Heart left ventricle (tissue), 16 donors: ENCODE results near the gene FYCO1. TPM values are rescaled to one million over a fixed set of nuclear protein-coding genes. Genes with fewer than 3 reads are reported as not detected.

Experiments used
- ATAC-seq, 4 donors: fragments of 200-7000 bp; cut with Tn5 transposase; one replicate each; pipeline ENCODE4 v1.9.1; 2020 to 2022; ENCODE audit warnings: moderate library complexity in 4 of 4, mild to moderate bottlenecking in 3 of 4, moderate number of reproducible peaks in 1 of 4
- DNase-seq, 5 donors: peaks; one replicate each; pipeline ENCODE4 v3.0.0-alpha.2; 2020
- H3K27ac ChIP-seq, 12 donors: fragments of 200-600 bp; sonication (generic) in 4 of 12; one replicate each; pipeline versions ENCODE4 v1.5.0 to v1.8.0; 2016 to 2022; ENCODE audit warnings: mild to moderate bottlenecking in 2 of 12
- H3K27me3 ChIP-seq, 9 donors: fragments of 200-600 bp; sonication (generic) in 2 of 9; one replicate each; pipeline versions ENCODE4 v1.5.1 to v1.8.0; 2016 to 2022; ENCODE audit warnings: mild to moderate bottlenecking in 3 of 9
- H3K36me3 ChIP-seq, 9 donors: fragments of 200-600 bp; sonication (generic) in 2 of 9; one replicate each; pipeline versions ENCODE4 v1.5.0 to v1.8.0; 2018 to 2022; ENCODE audit warnings: mild to moderate bottlenecking in 2 of 9
- H3K4me1 ChIP-seq, 12 donors: fragments of 200-600 bp; sonication (generic) in 4 of 12; one replicate each; pipeline versions ENCODE4 v1.5.0 to v1.8.0; 2016 to 2022; ENCODE audit warnings: mild to moderate bottlenecking in 3 of 12
- H3K4me3 ChIP-seq, 12 donors: fragments of 200-600 bp; sonication (generic) in 4 of 12; one replicate each; pipeline versions ENCODE4 v1.5.0 to v1.8.0; 2017 to 2022; ENCODE audit warnings: mild to moderate bottlenecking in 9 of 12, moderate library complexity in 4 of 12
- H3K9me3 ChIP-seq, 12 donors: fragments of 200-600 bp; sonication (generic) in 4 of 12; one replicate each; pipeline versions ENCODE4 v1.5.0 to v1.8.0; 2016 to 2022; ENCODE audit warnings: mild to moderate bottlenecking in 1 of 12
- CTCF ChIP-seq, 12 donors: fragments of 200-600 bp; sonication (generic) in 4 of 12; IDR thresholded peaks; one replicate each; pipeline versions ENCODE4 v1.5.0 to v1.8.0; 2018 to 2022; ENCODE audit warnings: antibody characterized with exemption in 12 of 12, mild to moderate bottlenecking in 5 of 12
- POLR2A ChIP-seq, 2 donors: fragments of 450-650 bp; IDR thresholded peaks; one replicate each; pipeline ENCODE4 v1.6.1; 2017; ENCODE audit warnings: antibody characterized with exemption in 2 of 2, mild to moderate bottlenecking in 2 of 2, moderate library complexity in 2 of 2
- WGBS, 4 donors: extraction: QIAGEN DNeasy Blood & Tissue Kit in 2 of 4; methylation state at CpG; one replicate each; pipeline versions ENCODE4 v1.1.5 to v1.1.7; 2013 to 2018; 5-methylcytosine and 5-hydroxymethylcytosine counted together
- intact Hi-C, 10 donors: fragments of 100-400 bp; cut with DNase I; formaldehyde crosslinking; loops; one replicate each; pipeline versions ENCODE4 v1.11.1 to v1.14.2; 2022
- polyA plus RNA-seq, 2 donors: library from polyadenylated mRNA; stranded (reverse); fragments of 200-250 nt; gene quantifications; one replicate each; pipeline ENCODE4 v1.2.3, GENCODE V29; 2013
- total RNA-seq, 9 donors: library from RNA; depleted of rRNA in 2 of 9; stranded (reverse); fragments of >200 nt in 2 of 9; fragmentation: NEBNext Ultra II Directional in 3 of 9; extraction: Animal tissue kit (Norgen Biotek cat#: 25700) in 3 of 9; gene quantifications; one replicate each; pipeline versions ENCODE4 v1.1.0 to v1.2.4, GENCODE V29; 2016 to 2023
- donor health status: ischemic (EF 13 %, LVEDD 7.1; RV severe dilation, severe dysfunction).
- donor health status: healthy with polysubstance abuse.
- donor health status: DM: no; HTN: yes; CAD: no.
- donor health status: DM: no; HTN: no; CAD: no.
- donor health status: ischemic (EF 25% LVEDD 6.9; RV normal size, moderate dysfunction).
- donor health status: ischemic (EF 25% LVEDD 5.7; RV mildly dilated, moderate dysfunction).
- donor health status: healthy.
- donor health status: DM: yes; HTN: yes; CAD: no.
- donor health status: ischemic (EF 35%, LVEDD 5.7; RV mildly dilated, moderate dysfunction).
- donor health status: nonischemic (EF 11% LVEDD 7.7; RV severe dilation, severe dysfunction).
- donor health status: DM: yes; HTN: yes; CAD: no.
- donor health status: PGD.
- donor health status: ischemic (EF 29% LVEDD 5.4; RV normal size, mild dysfunction).
- donor health status: nonischemic (EF 23%, LVEDD 6.1; RV moderate dilation, normal function).

The FYCO1 gene
- total and polyA plus RNA-seq, 11 donors, result 18.5 to 195 (median 139) TPM

- WGBS, 4 donors, result 69 to 86% (median 83%) methylated on average over 2 of the region's 2 CpGs
- intact Hi-C loops, result no loop called here
- TF ChIP-seq POLR2A (IDR thresholded peaks at IDR 0.05), result no peak
- TF ChIP-seq CTCF (IDR thresholded peaks at IDR 0.05), result no peak
- Histone ChIP-seq H3K27ac (no peak overlapping the region), H3K9me3 (no peaks in the 10 kb centered on the region), H3K4me3 (no peak overlapping the region), H3K27me3 (no peaks in the 10 kb centered on the region), H3K4me1 (peaks cover 0 to 5% (median 0%) of the 10 kb centered on the region in 12 donors), H3K36me3 (no peaks in the 10 kb centered on the region)
- ATAC-seq (peak in 2 of 4 donors; percentile 39 to 55), DNase-seq (no peak)
Measured at GRCh38 chr3:46017720-46018119, 22.1 kb upstream of the FYCO1 start.

GRCh38 chr3:46013316-46014094, 17.9 kb upstream of the FYCO1 start:
- WGBS, 4 donors, result 72 to 76% (median 74%) methylated on average over 7 of the region's 7 CpGs
- ATAC-seq, result no peak
- H3K9me3 ChIP-seq, result no peaks in the 10 kb centered on the region

GRCh38 chr3:46012246-46012645, 16.6 kb upstream of the FYCO1 start:
- DNase-seq (no peak), ATAC-seq (no peak)
- no peaks in the 10 kb centered on the region for H3K36me3 ChIP-seq
- TF ChIP-seq CTCF (IDR thresholded peaks at IDR 0.05), result no peak
- no peak for TF ChIP-seq POLR2A (IDR thresholded peaks at IDR 0.05)
- no peaks in the 10 kb centered on the region for H3K27me3 ChIP-seq
- H3K4me3 ChIP-seq, result no peak overlapping the region
- 79 to 85% (median 84%) methylated on average over 4 of the region's 4 CpGs for WGBS, 4 donors
- no peaks in the 10 kb centered on the region for H3K9me3 ChIP-seq
- intact Hi-C loops, result no loop called here
- H3K27ac ChIP-seq, result no peak overlapping the region
- H3K4me1 ChIP-seq, result peaks cover 0 to 4% (median 0%) of the 10 kb centered on the region in 12 donors

More at GRCh38 chr3:46013316-46014094, 17.9 kb upstream of the FYCO1 start:
- Histone ChIP-seq H3K27ac (no peak overlapping the region), H3K4me3 (no peak overlapping the region), H3K36me3 (no peaks in the 10 kb centered on the region), H3K27me3 (no peaks in the 10 kb centered on the region), H3K4me1 (peaks cover 0 to 5% (median 0%) of the 10 kb centered on the region in 12 donors)
- no peak for TF ChIP-seq POLR2A (IDR thresholded peaks at IDR 0.05)
- TF ChIP-seq CTCF (IDR thresholded peaks at IDR 0.05), result no peak
- intact Hi-C loops, result no loop called here
- no peak for DNase-seq

GRCh38 chr3:46010519-46011113, 15.0 kb upstream of the FYCO1 start:
- no peak overlapping the region for H3K4me3 ChIP-seq
- TF ChIP-seq POLR2A (IDR thresholded peaks at IDR 0.05), result no peak
- TF ChIP-seq CTCF (IDR thresholded peaks at IDR 0.05), result no peak
- WGBS, 4 donors, result 95 to 98% (median 96%) methylated on average over 2 of the region's 2 CpGs
- H3K27me3 ChIP-seq, result no peaks in the 10 kb centered on the region
- ATAC-seq (no peak), DNase-seq (no peak)
- no peaks in the 10 kb centered on the region for H3K36me3 ChIP-seq
- intact Hi-C loops, result no loop called here
- H3K4me1 ChIP-seq, result peaks cover 0 to 17% (median 10%) of the 10 kb centered on the region in 12 donors
- no peaks in the 10 kb centered on the region for H3K9me3 ChIP-seq
- H3K27ac ChIP-seq, result no peak overlapping the region
